Stimulated activated CD8-positive, alpha-beta memory T cell treated with anti-CD3 and anti-CD28 coated beads, Interleukin-2, amount 100 ng/mL, for 48 hours (primary cell): Measurements from ENCODE around the gene ALPK3.

Experiments used
- DNase-seq, 2 donors: peaks; one replicate each; pipeline ENCODE4 v3.0.0-alpha.2; 2020; ENCODE audit warnings: low read depth in 2 of 2

Gene ALPK3

DNA sequence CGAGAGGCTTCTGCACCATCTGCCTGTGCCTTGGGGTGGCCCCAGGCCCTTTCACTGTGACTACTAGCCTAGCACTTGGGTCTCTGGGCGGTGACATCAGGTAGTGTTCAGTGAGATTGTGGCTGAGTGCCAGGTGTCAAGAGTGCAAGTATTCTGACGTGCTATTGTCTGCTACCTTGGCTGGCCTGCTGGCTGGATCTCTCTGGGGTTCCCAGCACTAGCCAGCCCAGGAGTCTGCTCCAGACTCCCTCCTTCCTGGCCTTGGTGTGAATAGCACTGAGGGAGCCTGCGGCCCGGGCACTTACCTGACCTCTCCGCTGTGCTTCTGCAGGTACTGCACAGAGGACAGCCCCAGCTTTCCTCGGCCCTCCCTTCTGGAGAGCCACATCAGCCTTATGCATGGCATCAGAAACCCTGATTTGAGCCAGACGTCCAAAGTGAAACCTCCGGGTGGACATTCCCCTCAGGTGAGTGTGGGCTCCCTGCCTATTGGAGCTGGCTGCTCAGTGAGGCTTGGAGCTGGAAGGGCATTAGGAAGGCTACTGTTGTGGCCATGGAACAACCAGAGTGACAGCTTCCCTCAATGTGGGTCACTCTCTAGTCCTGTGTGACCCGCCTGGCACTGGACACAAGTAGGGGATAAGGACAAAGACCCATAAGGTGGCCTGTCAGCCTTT is 17.5 kb upstream of the ALPK3 start:
- DNase-seq: no peak

DNA sequence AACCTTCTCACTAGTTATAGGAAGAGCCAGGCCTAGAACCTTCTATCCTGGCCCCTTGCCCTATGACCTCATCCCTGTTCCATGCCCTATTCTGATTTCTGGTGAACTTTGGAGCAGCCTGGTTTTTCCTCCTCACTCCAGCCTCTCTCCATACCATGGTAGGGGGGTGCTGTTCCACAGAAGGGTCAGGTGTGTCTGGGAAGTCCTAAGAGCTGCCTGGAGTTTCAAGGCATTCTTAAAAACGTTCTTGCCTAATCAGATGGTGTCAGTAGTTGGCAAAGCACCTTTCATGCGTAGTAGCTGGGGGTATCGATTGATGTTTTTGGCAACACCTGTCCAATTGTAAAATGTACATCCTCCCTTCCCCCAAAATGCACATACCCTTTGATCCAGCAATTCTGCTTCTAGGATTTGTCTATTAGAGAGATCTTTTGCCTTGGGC is 16.8 kb upstream of the ALPK3 start:
- no peak for DNase-seq

DNA sequence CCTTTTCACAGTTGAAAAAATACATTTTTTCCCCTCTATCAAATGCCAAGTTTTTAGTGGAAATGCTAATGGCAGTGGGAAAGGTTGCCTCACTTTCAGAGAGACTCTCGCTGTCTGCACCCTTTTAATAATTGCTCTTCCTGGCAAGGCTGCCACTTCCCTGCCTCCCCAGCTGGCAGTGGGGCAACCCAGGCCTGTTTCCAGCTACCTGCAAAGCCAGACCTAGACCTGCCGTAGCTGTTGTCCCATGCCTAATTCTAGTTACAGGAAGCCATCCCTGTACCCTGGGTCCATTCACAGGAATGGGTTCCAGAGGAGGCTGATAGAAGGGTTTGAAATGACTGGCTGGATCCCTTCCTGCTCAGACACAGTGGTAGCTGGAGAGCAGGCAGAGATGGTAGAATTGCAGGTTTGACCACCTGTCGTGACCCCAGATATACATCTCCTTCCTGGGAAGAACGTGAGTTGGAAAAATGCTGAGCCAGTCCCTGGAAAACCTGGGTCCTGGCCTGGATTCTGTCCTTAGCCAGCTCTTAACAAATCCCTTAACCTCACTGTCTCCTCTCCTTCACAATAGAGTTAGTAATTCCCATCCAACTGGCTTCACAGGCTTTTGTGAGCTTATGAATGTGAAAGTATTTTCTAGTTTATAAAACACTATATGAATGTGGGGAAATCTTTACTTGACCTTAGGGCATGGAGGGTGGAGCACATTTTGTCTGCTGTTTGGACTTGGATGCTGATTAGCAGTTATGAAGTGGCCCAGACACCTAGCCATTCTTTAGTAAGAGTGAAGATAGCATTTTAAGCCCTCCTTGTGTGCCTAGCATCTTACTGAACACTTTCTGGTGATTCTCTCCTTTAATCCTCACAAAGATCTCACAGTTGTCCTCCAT is 12.9 kb upstream of the ALPK3 start:
- DNase-seq: no peak

DNA sequence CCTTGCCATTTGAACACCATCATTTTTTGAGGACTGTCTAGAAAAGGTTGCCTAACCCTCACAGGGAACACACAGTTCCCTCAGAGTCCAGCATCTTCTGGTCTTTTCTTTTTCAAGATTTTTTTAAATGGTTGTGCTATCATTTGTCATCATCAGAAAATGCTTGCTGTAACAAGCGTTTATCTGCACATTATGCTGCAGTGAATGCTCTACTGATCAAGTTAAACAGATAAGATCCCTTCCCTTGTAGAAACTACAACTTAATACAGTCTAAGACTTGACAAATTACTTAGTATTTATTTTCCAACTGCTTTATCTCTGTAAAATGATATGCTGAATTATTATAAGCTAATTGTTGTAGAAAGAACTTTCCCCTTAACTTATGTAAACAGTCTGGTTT is 11.9 kb upstream of the ALPK3 start:
- DNase-seq: no peak

DNA sequence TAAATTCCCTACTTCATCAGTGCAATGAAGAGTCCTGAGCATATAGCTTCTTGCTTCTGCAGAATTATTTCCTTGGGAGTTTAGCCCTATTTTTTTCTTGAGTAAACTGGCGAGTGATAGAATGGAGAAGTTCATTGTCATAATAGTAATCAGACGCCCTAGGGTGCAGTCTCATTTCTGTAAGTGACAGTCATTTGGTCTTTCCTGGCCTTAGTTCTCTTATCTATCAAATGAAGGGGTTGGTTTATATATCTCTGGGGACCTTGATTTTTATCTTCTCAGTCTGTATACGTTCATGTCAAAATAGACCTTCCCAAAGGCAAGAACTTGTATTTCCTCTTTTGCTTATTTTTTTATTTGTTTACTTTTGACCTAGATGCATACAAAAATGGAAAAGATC is 9.9 kb upstream of the ALPK3 start:
- DNase-seq: no peak

DNA sequence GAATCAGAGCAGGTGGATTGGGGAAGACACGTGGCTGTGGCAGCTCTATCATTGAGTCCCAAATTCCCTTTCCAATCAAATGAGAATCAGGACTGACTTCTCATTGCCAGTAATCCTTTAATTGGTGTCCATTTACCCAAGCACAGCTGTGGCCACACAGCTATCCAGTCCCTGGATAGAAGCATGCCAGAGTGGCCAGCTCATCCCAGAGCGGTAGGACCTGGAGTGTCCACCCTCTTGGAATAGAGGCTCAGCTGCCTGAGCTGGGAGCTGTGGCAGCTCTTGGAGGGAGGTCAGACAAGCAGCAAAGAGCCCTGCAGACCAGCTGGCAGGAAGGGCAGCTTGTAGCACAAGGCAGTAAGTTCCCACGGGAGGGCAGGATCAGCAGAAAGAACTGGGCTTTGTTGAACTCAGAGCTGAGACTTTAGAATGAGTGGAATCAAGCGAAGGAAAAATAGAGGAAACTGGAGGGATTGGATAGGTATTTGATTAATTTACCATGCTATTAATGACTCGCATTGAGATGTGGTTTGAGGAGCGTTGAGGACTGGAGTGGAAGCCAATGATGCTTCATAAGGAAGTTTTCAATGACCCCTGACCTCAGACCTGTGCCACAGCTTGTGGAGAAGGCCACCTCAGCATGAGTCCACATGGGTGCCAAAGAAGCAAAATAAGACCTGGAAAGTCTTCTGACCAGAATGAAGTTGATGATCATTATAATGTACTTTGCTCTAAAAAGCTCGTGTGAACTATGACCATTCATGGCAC is 6.9 kb upstream of the ALPK3 start:
- DNase-seq: no peak

DNA sequence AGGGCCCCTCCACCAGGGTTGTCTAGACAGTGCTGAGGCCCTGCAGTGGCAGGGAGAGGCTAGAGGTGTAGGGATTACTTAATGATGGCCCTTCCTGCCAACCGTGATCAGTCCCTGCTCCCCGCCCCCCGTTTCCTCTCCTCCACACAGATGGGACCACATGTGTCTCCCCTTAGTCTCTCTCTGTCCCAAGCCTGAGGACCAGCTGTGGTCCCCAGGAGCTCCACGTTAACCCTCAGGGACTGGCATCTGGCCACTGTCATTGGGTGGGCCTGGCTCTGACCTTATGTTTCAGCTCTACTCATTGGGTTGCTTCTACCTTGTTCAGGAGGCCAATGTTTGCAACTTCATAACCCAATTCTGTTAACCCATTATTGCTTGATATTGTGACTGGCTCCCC is 6.0 kb upstream of the ALPK3 start:
- DNase-seq: no peak

DNA sequence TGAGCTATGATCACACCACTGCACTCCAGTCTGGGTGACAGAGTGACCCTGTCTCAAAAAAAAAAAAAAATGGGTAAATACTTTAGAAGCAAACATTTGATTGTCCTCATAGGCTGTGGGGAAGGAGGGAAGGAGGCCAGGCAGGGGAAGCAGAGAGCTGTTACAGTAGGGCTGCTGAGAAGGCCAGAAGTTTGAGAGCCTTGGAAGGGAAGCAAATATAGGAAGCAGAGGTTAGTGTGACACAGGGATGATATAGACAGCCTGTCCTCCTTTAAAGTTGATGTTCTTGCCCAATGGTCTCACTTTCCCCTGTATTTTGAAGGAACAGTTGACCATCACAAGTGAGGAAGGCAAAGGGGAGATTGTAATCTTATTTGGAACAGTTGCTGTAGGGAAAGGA is 5.3 kb upstream of the ALPK3 start:
- no peak for DNase-seq

DNA sequence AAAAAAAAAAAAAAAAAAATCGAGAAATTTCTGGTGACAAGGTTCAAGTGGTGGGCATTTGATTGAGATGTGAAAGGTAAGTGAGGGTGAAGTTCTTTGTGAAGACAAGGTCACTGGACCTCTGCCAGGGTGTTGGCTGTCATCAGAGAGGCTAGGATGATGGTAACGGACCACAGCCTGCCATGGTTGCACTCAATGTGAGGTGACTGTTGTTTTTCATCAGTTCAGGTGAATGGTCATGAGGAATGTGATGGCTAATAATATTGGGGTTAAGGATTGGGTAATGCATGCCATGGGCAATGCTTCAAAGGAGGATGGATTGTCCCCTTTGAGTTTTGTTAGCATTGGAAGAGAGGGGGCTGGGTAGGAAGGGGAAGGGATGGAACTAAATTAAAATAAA is 4.3 kb upstream of the ALPK3 start:
- DNase-seq: no peak

DNA sequence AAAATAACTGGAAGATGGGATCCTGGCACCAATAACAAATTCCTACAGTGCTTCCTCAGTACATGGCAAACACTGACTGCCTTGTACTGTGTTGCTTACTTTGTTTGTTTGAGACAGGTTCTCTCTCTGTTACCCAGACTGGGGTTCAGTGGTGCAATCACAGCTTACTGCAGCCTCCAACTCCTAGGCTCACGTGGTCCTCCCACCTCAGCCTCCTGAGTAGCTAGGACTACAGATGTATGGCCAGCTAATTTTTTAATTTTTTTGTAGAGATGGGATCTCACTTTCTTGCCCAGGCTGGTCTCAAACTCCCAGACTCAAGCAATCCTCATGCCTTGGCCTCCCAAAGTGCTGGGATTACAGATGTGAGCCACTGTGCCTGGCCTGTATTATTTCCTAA is 3.7 kb upstream of the ALPK3 start:
- no peak for DNase-seq

DNA sequence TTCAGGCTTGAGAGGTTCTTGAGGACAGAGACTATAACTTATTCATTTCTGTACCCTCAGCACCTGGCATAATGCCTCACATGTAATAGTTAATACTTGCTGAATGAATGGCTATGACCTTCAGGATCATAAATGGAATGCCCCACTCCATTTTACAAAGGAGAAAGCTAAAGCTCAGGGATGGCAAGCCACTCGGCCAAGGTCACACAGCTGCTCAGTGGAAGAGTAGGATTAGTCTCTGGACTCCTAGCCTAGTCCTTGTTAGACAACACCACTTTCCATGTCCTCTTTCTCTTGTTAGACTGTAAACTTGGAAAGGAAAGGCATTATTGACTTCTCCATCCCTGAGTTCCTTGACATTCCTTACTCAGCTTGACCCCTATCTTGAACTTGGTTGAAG is 3.2 kb upstream of the ALPK3 start:
- no peak for DNase-seq

DNA sequence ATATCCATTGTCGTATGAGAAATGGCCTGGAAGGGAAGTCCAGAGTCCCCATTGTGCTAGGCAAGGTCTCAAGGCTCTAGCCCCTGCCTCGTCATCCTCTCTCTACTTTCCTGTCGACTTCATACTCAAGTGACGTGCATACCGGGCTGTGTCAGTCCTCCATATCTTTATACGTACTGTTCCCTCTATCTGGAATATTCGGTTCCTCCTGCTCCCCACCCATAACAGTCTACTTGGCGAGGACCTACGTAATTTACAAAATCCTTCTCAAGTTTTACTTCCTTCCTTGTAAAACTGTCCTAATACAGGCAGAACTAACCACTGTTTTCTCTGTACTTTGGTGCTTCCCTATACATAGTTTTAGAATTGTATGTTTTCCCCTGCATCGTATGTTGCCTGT is 2.2 kb upstream of the ALPK3 start:
- DNase-seq: no peak

DNA sequence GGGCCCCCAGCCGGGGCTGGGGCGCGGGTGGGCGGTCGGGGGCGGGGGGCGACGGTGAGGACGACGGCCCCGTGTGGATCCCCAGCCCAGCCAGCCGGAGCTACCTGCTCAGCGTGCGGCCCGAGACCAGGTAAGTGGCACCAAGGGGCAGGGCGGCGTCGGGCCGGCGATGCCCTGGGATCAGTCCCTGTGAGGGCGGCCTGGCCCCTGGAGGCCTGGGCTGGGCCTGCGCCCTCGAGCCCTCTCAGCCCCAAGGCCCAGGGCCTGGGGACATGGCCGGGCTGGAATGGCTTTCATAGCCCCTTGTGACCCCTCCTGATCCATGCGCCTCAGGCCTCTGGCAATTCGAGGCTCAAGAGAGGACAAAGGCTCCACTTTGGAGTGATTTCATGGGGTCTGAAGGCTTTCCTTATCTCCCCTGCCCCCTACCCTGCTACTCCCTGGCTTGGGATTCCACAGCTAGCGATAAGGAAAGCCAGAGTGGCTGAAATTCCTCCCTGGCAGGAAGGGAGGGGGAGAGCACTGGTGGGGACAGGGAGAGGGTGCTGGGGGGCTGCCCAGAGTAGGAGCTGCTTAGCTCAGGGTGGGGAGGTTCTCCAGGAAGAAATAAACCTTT is 418 bp downstream of the ALPK3 start:
- no peak for DNase-seq

DNA sequence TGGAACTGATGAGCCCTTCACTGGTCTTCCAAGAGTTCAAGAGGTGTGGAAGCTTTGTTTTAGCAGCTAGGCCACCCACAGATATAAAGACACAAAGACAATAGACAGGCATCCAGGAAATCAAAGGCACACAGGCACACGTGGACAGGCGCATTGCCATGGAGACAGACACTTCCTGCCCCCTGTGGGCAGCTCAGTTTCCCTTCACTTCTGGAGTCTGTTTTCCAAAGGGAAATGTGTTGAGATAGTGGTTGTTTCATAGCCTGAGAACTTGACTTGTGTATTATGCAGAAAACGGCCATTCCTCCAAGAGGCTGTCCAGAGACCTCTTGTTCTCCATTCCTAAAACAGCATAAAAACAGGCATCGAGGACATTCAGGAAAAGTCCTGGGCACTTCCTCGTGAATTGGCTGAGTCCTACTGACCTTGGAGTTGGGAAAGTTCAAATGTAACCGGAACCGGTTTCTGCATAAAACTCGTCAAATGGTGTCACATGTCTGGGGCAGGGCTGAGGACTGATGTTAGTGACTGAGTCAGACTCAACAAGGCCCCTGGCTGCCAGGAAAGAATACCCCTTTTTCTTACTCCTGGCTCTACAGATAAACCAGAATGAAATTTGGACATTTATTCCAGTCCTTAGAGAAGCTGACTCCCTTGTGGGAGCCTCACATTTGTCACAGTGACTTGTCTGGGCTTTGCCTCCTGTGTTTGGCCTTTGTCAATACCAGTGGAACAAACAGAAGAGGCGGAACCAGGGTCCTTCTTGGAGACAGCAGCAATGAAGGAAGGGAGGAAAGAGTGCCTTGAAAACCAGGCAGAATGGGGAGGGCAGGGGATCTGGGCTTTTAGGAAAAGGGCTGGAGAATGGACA is 1.3 kb downstream of the ALPK3 start:
- no peak for DNase-seq

DNA sequence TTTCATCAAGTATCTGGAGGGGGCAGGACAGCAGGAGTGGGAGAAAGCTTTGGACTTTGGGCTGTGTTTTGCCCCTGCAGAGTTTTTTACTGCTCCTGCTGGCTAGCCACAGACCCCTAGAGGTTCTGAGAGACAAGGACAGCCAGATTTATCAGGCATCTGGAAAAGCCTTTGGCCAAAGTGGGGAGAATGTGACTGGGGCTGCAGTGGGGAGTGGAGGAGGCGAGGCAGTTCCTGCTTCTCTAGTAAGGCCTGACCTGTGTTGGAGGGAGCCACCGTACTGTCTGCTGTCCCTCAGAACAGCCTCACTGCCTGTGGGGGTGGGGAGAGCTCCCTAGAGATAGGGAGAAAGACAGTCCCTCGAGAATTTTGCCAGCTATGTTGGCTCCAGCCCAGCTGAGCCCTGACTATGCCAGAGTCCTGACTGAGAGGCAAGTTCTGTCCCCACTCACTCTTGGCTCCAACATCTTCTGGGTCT is 2.2 kb downstream of the ALPK3 start:
- no peak for DNase-seq

DNA sequence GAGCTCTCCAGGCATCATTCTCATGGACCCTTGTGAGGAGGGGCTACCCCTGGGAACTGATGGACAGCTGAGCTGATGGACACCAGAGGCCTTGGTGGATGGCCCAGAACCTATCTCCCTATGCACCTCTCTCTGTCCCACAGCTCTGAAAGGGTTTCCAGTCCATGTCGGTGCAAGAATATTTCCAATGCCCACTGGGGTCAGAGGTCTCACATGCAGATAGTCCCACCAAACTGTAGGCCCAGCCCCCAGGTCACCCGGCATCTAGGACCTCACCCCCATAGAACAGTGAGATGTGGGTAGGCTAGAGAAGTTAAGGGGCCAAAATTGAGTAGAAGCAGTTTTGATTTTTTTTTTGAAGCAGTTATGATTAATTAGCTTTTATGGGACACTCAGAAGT is 2.6 kb downstream of the ALPK3 start:
- no peak for DNase-seq

DNA sequence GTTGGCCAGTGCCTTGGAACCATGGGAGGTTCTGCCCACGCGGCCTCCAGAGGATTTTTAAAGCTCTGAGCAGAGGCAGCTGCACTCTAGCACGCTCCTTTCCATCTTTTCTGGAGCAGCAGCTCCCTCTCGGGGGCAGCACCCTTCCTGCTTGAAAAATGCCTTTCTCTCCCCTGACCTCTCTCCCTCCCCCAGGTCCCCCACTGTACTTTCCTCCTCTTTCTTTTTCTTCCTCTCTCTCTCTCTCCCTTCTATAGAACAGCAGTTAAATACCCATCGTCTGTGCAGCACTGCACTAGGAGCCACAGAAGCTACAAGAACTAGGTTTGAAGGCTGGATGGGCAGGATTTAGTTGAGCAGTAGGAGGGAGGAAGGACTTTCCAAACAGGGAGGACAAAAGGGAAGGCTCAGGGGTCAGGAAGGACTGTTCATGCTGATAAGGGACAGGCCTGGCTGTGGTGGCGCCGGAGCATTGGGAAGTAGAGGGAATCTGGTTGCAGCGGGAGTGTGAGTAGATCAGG is 4.4 kb downstream of the ALPK3 start:
- no peak for DNase-seq

DNA sequence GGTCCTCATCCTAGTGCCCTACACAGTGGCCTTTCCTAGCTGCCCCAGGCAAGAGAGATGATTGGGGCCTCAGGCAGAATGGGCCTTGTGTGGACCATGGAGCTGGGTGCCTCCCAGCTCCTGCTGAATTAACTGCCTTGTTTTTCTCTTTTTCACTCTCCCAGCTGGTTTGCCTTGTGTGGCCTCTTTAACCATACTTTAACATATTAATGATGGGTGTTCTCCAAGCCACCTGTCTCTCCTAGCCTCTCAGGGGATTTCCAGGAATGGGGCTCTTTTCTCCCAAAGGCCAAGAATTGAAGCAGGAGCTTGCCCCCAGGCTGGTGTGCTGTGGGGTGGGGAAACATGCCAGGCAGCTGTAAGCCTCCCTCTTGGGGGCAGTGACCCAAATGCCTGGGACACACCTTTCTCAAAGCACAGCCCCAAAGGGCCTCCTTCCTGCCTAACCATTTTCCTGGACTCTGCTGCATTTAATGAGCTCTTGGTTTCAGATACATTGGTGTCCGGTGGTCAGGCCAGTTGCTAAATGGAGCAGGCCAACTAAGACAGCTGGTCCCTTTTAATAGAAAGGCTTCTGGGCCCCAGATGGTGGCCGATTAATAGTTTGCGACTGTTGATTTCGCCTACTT is 5.6 kb downstream of the ALPK3 start:
- DNase-seq: no peak

DNA sequence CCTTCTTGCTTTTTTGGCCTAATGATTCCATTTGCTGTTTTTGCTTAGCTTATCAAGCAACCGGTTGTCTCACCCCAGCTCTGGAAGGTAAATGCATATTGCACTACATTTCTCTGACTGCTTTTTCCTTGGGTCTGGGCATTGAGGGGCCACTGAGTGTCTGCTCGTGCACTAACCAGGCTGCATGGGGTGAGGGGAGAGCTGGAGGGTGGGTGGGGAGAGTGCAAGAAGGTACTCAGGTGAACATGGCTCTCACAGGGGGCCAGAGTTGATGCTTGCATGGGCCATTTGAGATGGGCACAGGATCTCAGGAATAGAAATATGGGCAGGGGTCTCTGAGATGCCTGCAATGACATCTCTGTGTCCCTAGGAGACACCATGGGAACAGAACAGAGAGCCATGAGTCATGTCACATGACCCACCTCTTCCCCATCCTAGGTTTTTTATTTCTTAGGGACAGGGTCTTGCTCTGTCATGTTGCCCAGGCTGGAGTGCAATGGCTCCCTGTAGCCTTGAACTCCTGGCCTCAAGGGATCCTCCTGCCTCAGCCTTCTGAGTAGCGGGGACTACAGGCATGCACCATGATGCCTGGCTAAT is 6.2 kb downstream of the ALPK3 start:
- DNase-seq: no peak
